Measurements from ENCODE around the gene HNRNPA3.
"Not testable (repeated sequence)": the region's sequence is repeated elsewhere in the genome, so short reads cannot be mapped to it uniquely, and the experiment has no call there.

Gene HNRNPA3

GRCh38 chr2:177201919-177202346 lies 10.7 kb upstream of the HNRNPA3 start:
- Histone ChIP-seq H3K4me3 (ENCODE audit: low read length) (no peak overlapping the region), H3K9me3 (ENCODE audit: low read length) (no peaks in the 10 kb centered on the region), H3K4me1 (ENCODE audit: insufficient read depth, low read length) (no peaks in the 10 kb centered on the region), H2AFZ (ENCODE audit: low read depth, low read length) (no peak overlapping the region), H3K36me3 (ENCODE audit: insufficient read depth, low read length) (no peaks in the 10 kb centered on the region), H3K27me3 (ENCODE audit: insufficient read depth, low read length) (no peaks in the 10 kb centered on the region)

DNA sequence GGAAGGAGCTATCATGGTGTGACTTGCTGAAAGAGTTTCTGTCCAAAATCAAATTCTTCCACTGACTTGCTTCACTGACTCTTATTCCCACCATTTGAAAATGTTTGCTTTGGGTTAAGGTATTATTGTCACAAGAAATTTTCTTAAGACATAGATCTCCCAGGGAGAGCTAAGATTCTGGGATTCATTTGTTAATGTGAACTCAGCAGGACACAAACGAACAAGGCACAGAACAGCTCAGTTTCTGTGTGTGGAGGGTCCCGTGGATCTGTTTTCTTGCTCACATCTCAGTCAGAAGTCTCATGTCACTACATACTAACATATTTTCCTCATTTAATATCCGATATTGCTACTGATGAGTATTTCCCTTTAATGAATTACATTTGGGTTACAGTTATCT lies 8.2 kb upstream of the HNRNPA3 start:
- Histone ChIP-seq H3K9me3 (ENCODE audit: low read length) (no peaks in the 10 kb centered on the region), H2AFZ (ENCODE audit: low read depth, low read length) (no peak overlapping the region)

DNA sequence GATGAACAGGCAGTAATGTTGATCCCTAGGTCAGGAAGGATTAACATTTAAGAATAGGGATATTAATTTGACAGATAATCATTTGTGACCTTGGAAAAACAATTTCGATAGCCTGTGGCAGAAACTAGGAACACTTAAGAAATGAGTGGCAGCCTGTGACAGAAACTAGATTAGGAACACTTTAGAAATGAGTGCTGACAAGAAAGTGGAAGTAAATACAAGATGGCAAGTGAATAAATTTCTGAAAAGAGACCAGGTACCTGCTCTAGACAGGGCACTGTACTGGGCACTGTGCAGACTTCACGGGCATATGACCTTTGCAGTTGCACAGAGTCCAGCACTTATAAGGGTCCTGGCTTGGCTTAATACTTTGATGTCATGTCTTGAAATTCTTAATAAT lies 5.5 kb upstream of the HNRNPA3 start:
- Histone ChIP-seq H2AFZ (ENCODE audit: low read depth, low read length) (no peak overlapping the region), H3K36me3 (ENCODE audit: insufficient read depth, low read length) (no peaks in the 10 kb centered on the region), H3K4me1 (ENCODE audit: insufficient read depth, low read length) (peaks cover 12% of the 10 kb centered on the region), H3K9me3 (ENCODE audit: low read length) (no peaks in the 10 kb centered on the region), H3K4me3 (ENCODE audit: low read length) (no peak overlapping the region), H3K27me3 (ENCODE audit: insufficient read depth, low read length) (no peaks in the 10 kb centered on the region)

More for the DNA sequence above, 8.2 kb upstream of the HNRNPA3 start:
- H3K27me3 ChIP-seq (ENCODE audit: insufficient read depth, low read length), result no peaks in the 10 kb centered on the region
- no peak overlapping the region for H3K4me3 ChIP-seq (ENCODE audit: low read length)
- no peaks in the 10 kb centered on the region for H3K4me1 ChIP-seq (ENCODE audit: insufficient read depth, low read length)
- H3K36me3 ChIP-seq (ENCODE audit: insufficient read depth, low read length), result no peaks in the 10 kb centered on the region

- no peaks in the 10 kb centered on the region for H3K27me3 ChIP-seq (ENCODE audit: insufficient read depth, low read length)
- no peak overlapping the region for H2AFZ ChIP-seq (ENCODE audit: low read depth, low read length)
- H3K36me3 ChIP-seq (ENCODE audit: insufficient read depth, low read length), result peaks cover 17% of the 10 kb centered on the region
- H3K4me3 ChIP-seq (ENCODE audit: low read length), result peak overlapping the region; percentile 97
- peaks cover 25% of the 10 kb centered on the region for H3K4me1 ChIP-seq (ENCODE audit: insufficient read depth, low read length)
- H3K9me3 ChIP-seq (ENCODE audit: low read length), result no peaks in the 10 kb centered on the region
Observed at GRCh38 chr2:177211169-177211568, 1.4 kb upstream of the HNRNPA3 start.

DNA sequence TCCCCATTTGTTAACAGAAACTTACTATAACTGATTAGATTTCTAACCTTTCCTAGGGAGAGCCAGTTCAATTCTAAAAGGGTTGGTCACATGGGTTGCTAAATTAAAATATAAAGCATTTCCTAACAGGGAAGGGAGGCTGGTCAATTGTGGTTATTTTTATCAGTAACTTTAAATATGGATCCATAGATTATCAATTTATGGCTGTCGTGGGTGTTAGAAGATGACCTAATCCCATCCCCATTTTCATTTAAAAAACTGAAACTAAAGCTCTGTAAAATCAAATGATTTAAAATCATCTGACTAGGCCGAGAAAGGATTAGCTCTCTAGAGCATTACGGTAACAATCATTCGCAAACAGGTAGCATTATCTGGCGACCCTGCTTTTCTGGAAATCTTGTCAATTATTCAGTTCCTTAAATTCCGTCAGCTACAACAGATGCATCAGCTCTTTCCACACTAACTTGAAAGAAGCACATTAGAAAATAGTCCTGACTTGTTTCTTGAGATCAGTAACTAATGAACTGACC lies 953 bp upstream of the HNRNPA3 start:
- H3K27me3 ChIP-seq (ENCODE audit: insufficient read depth, low read length), result no peaks in the 10 kb centered on the region
- peak overlapping the region; percentile 97 for H3K4me3 ChIP-seq (ENCODE audit: low read length)
- H3K9me3 ChIP-seq (ENCODE audit: low read length), result no peaks in the 10 kb centered on the region
- peaks cover 22% of the 10 kb centered on the region for H3K36me3 ChIP-seq (ENCODE audit: insufficient read depth, low read length)
- peaks cover 25% of the 10 kb centered on the region for H3K4me1 ChIP-seq (ENCODE audit: insufficient read depth, low read length)
- peak overlapping the region; percentile 42 for H2AFZ ChIP-seq (ENCODE audit: low read depth, low read length)

DNA sequence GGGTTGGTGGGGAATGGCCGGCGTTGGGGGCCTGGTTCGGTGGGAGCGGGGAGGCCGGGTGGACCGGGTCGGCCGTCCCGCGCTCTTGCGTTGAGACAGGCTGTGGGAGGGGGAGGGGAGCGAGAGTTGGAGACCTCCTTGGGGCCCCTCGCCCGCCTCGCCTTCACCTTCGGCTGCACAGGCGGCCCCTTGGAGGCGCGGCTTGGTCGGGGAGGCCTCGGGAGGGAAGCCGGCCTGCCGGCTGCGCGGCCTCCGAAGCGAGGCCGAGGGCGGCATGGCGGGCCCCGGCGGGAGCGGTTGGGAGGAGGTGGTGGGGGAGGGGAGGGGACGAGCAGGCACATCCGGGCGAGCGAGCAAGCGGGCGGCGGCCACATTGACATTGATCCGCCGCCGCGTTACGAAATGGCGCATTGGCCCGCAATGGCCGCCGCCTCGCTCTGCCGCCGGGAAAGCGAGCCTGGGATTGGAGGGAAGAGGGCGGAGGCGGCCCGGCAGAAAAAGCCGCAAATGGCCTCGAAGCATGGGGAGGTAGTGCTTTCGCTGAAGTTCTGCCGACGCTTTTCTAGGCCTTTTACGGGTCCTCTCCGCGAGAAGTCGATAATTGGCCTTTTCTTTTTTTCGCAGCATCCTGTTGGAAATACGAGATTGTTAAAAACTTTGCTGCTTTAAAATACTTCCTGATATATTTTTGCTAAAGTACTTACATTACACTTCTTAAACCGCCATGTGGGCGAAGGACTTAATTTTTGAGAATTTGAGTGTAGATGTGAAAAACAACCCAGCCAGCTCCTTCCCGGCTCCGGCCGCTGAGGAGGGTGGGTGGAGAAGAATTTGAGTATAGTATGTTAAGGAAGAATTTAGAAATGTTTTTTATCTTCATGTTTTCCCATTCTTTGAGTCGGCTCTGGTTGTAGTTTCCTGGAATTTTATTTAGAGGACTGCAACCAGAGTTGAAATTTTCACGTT lies 580 bp downstream of the HNRNPA3 start:
- H3K27me3 ChIP-seq (ENCODE audit: insufficient read depth, low read length), result no peaks in the 10 kb centered on the region
- H3K4me1 ChIP-seq (ENCODE audit: insufficient read depth, low read length), result peaks cover 25% of the 10 kb centered on the region
- H3K36me3 ChIP-seq (ENCODE audit: insufficient read depth, low read length), result peaks cover 37% of the 10 kb centered on the region
- H3K4me3 ChIP-seq (ENCODE audit: low read length), result peak overlapping the region; percentile 98
- H3K9me3 ChIP-seq (ENCODE audit: low read length), result no peaks in the 10 kb centered on the region
- H2AFZ ChIP-seq (ENCODE audit: low read depth, low read length), result no peak overlapping the region

- H3K4me3 ChIP-seq (ENCODE audit: low read length), result no peak overlapping the region
- H3K27me3 ChIP-seq (ENCODE audit: insufficient read depth, low read length), result no peaks in the 10 kb centered on the region
- peaks cover 72% of the 10 kb centered on the region for H3K36me3 ChIP-seq (ENCODE audit: insufficient read depth, low read length)
- H3K4me1 ChIP-seq (ENCODE audit: insufficient read depth, low read length), result peaks cover 14% of the 10 kb centered on the region
- no peaks in the 10 kb centered on the region for H3K9me3 ChIP-seq (ENCODE audit: low read length)
- no peak overlapping the region for H2AFZ ChIP-seq (ENCODE audit: low read depth, low read length)
Observed at GRCh38 chr2:177217247-177217843, 4.8 kb downstream of the HNRNPA3 start.

DNA sequence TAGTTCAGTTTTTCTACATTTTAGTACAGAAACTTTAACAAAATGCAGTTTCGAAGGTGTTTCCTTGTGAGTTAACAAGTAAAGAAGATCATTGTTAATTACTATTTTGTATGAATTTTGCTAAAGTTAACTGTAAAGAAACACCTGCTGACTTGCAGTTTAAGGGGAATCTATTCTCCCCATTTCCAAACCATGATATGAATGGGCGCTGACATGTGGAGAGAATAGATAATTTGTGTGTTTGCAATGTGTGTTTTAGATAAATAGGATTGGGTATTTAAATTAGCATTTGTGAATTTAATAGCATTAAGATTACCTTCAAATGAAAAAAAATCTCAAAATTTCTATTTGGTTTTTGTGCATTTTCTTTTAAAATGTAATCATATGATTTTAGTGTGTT lies 7.2 kb downstream of the HNRNPA3 start:
- H3K36me3 ChIP-seq (ENCODE audit: insufficient read depth, low read length), result peaks cover 82% of the 10 kb centered on the region
- not testable (repeated sequence) for H2AFZ ChIP-seq (ENCODE audit: low read depth, low read length); H3K4me1 ChIP-seq (ENCODE audit: insufficient read depth, low read length); H3K27me3 ChIP-seq (ENCODE audit: insufficient read depth, low read length); H3K9me3 ChIP-seq (ENCODE audit: low read length); H3K4me3 ChIP-seq (ENCODE audit: low read length)

DNA sequence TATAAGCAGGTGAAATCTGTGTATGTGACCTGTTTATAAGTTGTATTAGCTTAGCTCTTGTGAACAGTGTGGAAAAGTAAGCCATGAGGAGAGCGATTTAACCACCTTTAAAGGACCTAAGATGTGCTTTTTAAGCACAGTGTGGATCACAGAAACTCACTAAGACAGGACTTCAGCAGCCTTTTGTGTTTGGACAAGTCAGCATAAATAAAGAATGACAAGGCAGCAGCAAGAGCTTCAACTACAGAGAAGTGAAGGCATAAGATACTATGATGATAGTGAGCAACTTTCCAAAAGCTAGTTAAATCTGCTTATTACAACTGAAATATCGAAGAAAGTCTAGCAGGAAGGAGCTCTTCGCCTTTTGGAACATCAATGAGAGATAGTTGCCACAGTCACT lies 8.9 kb downstream of the HNRNPA3 start:
- Histone ChIP-seq H3K4me1 (ENCODE audit: insufficient read depth, low read length) (no peaks in the 10 kb centered on the region), H3K4me3 (ENCODE audit: low read length) (no peak overlapping the region), H3K27me3 (ENCODE audit: insufficient read depth, low read length) (no peaks in the 10 kb centered on the region), H3K36me3 (ENCODE audit: insufficient read depth, low read length) (peaks cover 66% of the 10 kb centered on the region), H3K9me3 (ENCODE audit: low read length) (no peaks in the 10 kb centered on the region), H2AFZ (ENCODE audit: low read depth, low read length) (no peak overlapping the region)

DNA sequence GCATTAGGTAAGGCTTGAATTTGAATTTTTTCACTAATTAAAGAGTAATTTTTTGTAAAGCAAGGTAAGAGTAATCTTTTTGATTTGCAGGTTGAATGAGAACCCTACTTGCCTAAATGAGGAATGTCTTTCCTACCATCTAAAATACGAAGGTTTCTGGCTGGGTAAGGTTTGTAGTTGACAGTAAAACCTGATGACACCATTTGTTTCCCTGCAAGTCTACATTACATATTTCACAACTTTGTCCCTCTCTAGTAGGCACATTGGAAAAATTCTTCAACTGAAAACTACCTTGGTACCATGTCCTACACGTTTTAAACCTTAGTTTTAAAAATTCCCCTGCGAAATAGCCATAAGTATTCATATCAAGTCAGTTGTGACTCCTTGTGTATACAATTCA lies 9.4 kb downstream of the HNRNPA3 start:
- no peak overlapping the region for H2AFZ ChIP-seq (ENCODE audit: low read depth, low read length)
- H3K4me3 ChIP-seq (ENCODE audit: low read length), result no peak overlapping the region
- H3K4me1 ChIP-seq (ENCODE audit: insufficient read depth, low read length), result no peaks in the 10 kb centered on the region
- no peaks in the 10 kb centered on the region for H3K9me3 ChIP-seq (ENCODE audit: low read length)
- H3K36me3 ChIP-seq (ENCODE audit: insufficient read depth, low read length), result peaks cover 61% of the 10 kb centered on the region
- no peaks in the 10 kb centered on the region for H3K27me3 ChIP-seq (ENCODE audit: insufficient read depth, low read length)

DNA sequence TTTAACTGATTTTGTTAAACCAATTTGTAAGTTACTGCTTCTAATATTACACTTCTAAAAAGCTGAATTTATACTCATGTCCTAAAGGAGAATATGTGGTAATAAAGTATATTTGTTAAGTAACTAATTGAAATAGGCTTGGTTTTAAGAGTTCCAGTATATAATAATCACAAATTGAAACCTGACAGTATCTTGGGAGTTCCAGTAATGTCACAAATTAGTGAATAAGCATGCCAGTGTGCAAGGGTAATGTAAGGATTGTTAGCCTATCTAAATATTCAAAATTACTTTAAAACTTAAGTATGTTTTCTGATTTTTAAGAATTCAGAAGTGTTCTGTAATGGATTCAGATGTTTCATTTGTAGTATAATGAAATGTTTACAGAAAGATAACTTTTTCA lies 10.8 kb downstream of the HNRNPA3 start:
- H3K4me1 ChIP-seq (ENCODE audit: insufficient read depth, low read length); H3K4me3 ChIP-seq (ENCODE audit: low read length); H3K27me3 ChIP-seq (ENCODE audit: insufficient read depth, low read length); H3K9me3 ChIP-seq (ENCODE audit: low read length); H2AFZ ChIP-seq (ENCODE audit: low read depth, low read length): not testable (repeated sequence)
- peaks cover 50% of the 10 kb centered on the region for H3K36me3 ChIP-seq (ENCODE audit: insufficient read depth, low read length)

GRCh38 chr2:177225965-177226360 lies 13.4 kb downstream of the HNRNPA3 start:
- Histone ChIP-seq H3K9me3 (ENCODE audit: low read length) (no peaks in the 10 kb centered on the region), H3K4me1 (ENCODE audit: insufficient read depth, low read length) (no peaks in the 10 kb centered on the region), H3K4me3 (ENCODE audit: low read length) (no peak overlapping the region), H3K27me3 (ENCODE audit: insufficient read depth, low read length) (no peaks in the 10 kb centered on the region), H2AFZ (ENCODE audit: low read depth, low read length) (no peak overlapping the region), H3K36me3 (ENCODE audit: insufficient read depth, low read length) (peaks cover 44% of the 10 kb centered on the region)

DNA sequence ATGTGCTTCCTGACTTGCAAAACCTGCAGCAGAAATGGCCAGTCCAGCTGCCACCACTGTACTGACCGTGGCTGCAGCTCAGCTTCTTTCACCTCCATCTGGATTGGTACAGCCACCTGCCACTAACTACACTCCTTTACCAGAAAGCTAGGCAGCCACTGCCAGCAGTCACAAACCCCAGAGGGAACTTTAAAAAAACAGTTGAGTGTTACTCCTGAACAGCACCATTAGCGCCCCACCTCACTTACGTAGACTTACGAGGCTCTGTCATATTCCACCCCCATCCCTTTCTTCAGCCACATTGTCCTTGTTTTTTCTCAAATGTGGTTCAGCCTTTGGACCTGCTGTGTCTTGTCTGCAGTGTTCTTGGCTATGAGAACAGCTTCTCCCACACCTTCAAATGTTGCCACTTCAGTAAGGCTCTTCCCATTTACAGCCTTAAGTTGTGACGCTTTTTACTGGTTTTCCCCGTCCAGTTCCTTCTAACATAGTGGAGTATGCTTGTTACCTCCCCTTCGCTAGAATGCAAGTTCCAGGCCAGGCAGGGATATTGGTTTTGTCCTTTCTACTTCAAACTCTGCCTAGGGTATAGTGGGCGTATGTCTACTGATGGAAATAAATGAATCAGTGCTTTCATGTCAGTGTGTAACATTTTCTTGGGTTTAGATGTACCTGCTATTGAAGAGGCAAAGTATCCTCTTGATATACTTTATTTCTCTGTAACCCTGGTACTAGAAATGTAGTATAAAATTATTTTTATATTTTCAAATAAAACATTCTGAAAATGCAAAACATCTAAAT lies 17.0 kb downstream of the HNRNPA3 start:
- peaks cover 46% of the 10 kb centered on the region for H3K36me3 ChIP-seq (ENCODE audit: insufficient read depth, low read length)

More for the DNA sequence above, 17.0 kb downstream of the HNRNPA3 start:
- Histone ChIP-seq H3K9me3 (ENCODE audit: low read length) (no peaks in the 10 kb centered on the region), H3K4me3 (ENCODE audit: low read length) (no peak overlapping the region), H3K4me1 (ENCODE audit: insufficient read depth, low read length) (no peaks in the 10 kb centered on the region), H3K27me3 (ENCODE audit: insufficient read depth, low read length) (no peaks in the 10 kb centered on the region), H2AFZ (ENCODE audit: low read depth, low read length) (no peak overlapping the region)
